Activated T-helper 1 cell treated with Interleukin-2 at 50 U/mL for 16 hours (primary cell): Measurements from ENCODE around the gene UNC5C.

Source experiments
- DNase-seq: peaks from one replicate; pipeline ENCODE4 v3.0.0-alpha.2; 2020; ENCODE audit warnings: low read depth

UNC5C gene

DNA sequence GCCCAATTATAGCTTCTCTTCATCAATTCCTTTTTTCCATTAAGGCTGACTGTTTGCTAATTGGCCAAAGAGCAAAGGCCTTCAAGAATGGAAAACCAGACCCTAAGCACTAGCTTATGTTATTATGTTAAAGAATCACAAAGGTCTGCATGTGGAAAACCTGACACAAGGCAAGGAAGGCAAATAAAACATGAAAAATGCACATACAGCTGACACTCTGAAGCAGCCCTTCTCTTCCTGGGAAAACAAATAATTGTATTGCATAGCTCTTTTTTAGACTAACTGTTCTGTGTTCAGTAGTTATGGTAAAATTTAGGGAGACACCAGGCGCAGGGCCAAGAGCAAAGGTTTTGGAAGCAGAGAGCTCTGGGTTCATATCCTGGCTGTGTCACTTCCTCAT is 223.1 kb downstream of the UNC5C start:
- DNase-seq, result no peak

DNA sequence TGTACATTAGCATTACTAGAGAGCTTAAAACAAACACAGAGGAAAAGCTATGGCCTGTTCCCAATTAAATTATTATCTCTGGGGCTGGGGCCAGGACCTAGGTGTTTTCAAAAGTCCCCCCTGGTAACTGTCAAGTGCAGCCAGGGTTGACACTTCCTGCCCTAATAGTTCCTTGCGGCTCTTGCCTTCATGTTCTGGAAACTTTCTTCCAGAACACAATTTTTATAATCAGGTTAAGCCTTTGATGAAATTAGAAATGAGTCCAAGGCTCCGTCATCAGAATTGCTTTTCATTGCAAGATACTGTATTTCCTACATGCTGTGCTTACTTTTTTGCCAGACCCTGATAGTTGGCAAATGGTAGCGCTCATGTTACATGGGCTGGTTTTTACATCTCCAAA is 229.6 kb downstream of the UNC5C start:
- no peak for DNase-seq

DNA sequence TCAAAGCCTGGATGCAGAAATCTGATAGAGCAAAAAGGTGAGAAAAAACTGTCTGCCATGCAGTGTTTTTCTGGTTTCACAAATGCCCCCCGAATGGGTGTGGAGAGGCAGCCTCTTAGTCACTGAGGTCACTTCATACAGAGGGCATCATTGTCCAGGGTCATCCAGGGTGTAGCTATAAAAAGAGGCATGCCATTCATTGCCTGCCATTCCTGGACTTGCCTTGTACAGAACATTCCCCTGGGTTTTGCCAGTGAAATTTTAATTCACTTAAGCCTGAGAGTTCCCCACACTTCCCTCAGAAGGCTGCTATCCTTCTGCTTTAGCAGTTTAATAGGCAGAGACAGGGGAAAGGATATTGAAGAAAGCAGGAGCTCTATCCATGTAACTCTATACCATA is 230.3 kb downstream of the UNC5C start:
- no peak for DNase-seq

DNA sequence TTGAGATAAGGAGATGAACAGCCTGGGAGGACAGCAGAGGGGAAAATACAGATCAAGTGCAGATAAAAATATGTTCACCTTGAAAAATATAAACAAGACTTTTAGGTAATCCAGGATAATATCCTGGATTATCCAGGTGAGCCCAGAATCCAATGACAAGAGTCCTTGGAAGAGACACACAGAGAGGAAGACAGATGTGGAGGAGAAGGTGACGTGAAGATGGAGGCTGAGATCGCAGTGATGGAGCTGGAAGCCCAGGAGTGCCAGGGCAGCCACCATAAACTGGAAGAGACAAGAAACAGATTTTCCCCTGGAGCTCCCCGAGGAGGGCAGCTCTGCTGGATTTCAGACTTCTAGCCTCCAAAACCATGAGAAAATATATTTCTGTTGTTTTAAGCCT is 230.7 kb downstream of the UNC5C start:
- no peak for DNase-seq

DNA sequence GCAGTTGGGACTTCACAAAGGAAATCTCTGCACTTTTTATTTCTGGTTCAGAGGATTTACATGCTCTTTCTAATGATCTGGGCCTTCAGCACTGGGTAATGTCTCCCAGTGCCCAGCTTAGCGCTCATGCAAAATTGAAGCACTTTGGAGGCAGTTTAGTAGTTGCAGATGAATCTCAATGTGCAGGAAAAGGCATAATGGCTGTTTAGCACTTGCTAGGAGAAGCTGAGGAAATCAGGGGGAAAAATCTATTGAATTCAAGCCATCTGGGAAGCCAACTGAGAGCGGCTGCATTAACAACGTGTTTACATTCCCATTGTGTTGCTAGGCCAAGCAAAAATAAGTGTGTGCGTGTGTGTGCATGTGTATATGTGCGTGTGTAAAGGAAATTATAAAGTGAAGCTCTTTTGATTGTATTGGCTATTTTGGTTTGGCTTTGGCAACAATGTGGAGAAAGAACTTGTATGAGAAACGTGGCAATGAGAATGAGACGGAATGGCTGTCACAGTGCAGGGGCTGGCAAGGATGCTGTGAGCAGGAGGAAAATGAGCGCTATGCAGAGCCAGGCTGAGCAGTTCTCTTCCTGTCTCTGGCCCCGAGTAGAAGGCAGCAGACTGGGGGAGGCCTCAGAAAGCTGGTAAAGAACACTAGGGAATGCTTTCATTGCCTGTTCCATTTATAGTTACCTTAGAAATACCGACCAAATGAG is 231.5 kb downstream of the UNC5C start:
- DNase-seq, result no peak

DNA sequence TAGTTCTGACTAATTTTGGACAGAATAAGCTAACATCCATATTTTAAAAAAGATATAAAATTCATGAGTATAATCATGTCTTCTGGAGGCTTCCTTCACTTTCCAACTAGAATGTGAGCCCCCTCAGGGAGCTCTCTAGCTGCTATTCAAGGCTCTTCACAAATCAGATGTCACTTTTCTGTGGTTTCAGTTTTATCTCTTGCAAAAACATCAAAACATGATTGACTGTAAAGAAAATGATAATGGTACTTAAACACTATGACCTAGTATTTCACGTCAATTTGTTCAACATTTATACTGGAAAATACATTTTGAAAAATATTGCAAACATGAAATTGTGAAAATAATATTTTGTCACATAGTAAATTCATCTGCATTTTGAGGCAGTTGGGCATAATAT is 234.2 kb downstream of the UNC5C start:
- no peak for DNase-seq

DNA sequence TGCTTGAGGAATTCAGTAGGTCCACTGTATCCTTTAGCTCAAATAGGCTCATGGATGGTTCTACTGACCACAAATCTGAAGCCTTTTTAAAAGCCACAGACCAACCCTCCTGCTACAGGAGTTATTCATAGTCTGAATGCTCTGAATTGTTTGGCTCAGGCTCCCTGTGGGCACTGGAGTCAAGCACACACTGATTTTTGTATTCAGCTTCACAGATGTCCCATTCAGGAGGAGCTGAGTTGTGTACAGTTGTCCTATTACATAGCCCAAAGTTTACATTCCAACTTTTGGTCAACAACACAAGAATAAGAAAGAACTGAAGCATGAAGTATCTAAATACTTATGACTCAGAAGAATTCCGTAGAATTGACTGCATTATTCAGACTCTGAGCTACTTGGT is 243.9 kb downstream of the UNC5C start:
- no peak for DNase-seq

DNA sequence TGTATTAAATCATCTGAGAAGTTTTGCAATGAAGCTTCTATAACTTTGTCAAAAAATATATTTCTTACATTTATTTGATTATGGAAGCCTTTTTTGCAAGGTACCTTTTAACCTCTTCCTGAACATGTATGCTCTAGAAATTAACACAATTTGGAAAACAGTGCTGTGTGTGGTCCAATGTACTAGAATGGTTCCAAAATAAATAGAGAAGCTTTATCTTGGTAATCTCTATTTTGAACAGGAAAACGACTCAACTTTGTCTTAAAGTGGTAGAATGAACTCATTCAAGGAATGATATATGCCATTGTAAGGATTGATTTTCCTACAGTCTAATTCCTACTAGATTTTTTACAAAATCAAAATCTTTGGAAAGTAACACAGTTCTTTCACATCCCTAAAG is 248.5 kb downstream of the UNC5C start:
- no peak for DNase-seq

DNA sequence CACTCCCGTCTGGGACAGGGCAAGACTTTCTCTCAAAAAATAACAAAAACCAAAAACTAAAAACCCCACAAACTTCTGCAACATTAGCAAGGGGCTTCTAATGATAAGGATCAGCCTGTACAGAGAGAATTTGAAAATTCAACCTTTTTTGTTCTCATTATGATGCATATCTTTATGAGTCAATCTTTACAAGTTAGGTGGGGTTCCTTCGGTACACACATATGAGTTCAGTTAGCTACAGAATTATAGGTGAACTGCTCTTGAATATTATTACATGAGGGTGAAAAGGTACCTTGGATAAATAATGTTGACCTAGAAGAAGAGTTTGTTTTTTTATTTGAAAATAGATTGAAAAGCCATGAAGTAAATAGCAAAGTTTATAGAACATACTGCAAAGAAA is 252.7 kb downstream of the UNC5C start:
- DNase-seq, result no peak

DNA sequence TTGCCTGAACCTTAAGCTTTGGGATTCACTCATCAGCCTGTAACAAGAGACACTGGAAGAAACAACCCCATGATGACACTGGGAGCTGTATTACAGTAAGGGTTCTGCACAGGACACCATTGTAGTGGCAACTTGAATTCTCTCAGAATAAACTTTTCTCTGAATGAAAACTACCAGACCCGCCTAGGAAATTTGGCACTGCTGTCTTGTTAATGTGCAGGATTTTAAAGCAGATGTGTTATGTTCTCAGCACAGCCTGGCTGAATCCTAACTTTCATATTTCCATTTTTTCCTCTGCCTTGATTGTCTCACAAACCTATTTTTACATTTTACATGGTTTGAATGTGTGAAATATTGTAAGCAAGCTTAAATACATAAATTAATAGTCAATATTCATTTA is 253.6 kb downstream of the UNC5C start:
- no peak for DNase-seq

DNA sequence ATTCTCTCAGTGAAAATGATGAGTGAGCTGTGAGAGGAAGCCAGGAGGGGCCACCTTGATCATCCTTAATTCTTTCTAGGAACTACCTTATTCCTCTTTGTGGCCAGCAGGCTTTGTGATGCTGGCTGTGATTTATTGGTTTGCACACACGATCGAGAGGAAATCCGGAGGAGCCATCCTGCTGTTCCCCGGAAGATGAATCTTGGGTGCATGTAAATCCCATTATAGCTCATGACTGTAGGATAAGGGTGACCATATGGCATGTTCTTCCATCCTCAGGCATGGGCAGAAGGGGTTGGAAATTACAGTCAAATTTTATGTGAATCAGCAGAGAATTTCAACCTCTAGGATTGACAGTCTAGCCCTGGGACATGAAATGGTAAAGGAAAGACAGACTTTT is 254.5 kb downstream of the UNC5C start:
- DNase-seq, result no peak

DNA sequence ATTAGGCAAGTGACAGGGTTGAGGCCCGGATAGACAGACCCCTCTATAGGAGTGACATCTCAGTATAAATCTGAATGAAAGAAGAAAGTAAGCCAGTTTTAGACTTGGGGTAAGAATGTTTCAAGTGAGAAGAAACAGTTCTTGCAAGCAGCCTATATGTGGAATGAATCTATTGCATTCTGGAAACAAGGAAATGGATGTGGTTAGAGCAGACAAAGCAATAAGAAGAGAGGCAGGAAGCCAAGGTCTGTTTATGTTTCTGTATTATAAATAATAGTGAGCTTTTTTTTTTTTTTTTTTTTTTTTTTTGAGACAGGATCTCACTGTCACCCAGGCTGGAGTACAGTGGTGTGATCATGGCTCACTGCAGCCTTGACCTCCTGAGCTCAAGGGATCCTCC is 255.8 kb downstream of the UNC5C start:
- DNase-seq, result no peak

DNA sequence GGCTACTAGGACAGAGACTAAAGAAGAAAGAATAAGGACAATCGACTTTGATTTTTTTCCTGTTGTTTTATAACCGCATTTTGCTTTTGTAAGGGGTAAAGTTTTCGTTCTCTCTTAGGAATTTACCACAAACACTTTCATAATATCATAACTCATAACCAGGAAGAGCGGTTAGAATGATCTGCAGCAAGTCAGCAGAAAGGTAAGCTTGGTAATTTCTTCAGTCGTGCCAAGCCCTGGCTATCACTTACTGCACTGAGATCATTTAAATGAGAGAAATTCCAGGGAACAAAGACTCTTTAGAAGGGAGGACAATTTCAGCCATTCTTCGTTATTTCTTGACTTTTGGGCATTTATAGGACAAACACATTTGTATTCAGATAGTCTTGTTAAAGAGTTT is 258.1 kb downstream of the UNC5C start:
- DNase-seq, result no peak

DNA sequence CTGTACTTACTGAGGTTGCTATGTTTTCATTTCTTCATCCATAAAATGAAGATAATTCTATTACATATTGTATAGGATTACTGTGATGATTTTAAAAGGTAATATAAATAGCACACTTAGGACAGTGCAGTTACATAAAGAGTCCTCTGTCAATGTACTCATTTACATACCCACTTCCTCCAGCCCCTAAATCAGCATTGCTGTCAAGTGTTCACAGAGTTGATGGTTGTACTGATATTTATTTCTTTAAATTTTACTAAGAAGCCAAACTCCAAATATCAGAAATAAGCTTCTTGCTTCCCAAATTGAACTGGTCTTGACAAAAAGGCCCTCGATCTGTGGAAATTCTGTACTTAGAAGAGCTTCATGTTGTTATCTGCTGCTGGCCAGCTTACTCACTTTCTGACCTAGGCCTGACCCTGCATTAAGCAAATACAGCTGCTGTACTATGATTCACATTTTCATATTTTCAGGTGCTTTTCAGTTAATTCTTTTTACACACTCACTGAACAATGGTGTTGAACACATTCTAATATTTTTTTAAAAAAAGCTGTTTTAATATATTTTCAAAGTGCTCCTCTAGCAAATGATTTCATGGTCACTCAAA is 259.6 kb downstream of the UNC5C start:
- DNase-seq, result no peak

DNA sequence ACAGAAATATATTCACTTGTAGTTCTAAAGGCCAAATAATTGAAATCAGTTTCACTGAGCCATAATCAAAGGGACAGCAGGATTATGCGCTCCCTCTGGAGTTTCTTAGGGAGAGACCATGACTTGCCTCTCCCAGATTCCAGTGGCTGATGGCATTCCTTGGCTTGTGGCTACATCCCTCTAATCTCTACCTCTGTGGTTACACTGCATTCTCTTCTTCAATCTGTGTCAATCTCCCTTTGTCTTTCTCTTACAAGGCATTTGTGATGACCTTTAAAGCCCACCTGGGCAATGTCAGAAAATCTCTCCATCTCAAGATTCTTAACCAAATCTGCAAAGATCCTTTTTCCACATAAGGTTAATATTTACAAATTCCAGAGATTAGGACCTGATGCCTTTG is 260.2 kb downstream of the UNC5C start:
- DNase-seq, result no peak

DNA sequence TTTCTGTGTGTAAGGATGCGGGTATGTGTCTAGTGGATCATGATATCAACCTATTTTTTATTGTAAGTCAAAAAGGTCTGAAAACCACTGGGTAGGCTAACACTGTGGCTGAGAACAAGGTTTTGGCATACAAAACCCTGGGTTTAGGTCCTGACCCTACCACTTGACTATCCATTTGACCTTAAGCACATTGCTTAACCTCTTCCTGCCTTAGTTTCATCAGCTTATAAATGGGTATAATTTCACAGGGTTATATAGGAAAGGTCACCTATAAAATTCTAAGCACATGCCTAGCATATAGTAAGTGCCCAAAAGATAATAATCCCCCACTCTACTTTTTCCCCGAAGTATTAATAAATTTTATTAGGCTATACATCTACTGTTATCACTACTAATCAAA is 263.0 kb downstream of the UNC5C start:
- DNase-seq, result no peak

DNA sequence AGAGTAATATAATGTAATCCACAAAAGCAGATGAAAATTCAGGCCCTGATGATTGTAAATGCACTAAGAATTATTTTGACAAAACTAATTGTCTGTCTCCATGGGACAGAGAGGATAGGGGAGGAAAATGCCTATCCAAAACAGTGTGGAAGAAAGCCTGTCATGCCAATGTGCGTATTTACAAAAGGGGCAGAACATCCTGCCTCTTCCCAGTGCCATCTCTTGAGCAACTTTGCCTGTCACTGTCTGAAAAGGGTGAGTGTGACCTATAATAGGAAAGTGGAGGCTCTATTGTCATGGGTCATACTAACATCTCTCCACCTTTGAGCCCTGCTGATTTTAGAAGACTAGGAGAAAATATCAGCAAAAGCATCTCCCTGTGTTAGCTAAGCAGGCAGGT is 264.1 kb downstream of the UNC5C start:
- DNase-seq, result no peak

DNA sequence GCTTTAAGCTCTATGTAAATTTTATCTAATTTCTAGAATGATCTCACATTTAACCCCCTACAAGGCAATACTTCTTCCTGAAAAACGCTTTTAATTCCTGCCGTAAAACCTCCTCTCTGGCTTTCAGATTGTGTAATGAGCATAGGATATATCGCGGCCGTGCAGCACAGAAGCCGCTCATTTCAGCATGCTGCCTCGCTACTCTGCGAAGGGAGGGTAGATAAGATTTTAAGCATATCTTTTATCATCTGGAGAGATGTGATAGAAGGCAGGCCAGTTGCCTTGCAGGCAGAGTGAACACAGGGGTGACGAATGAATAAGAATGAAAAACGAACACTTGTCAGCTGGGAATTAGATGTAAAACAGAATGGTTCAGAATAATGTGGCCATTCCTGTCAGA is 265.5 kb downstream of the UNC5C start:
- no peak for DNase-seq

DNA sequence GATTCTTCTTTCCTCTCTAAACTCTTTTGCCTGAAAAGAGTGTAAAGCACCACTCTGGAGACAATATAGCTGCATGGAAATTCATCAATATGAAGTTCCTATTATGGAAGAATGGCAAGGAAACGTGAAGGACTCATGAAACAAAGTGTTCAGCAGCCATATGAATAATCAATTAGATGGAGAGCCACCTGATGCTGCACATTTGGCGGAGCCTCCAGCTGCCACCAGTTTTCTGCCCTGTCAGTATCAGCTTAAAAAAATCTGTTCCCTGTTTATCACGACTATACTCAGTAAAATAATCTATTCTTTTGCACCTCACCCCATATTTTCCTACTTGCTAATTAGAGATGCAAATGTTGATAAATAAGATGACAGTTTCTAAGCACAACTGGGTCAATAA is 276.0 kb downstream of the UNC5C start:
- no peak for DNase-seq

DNA sequence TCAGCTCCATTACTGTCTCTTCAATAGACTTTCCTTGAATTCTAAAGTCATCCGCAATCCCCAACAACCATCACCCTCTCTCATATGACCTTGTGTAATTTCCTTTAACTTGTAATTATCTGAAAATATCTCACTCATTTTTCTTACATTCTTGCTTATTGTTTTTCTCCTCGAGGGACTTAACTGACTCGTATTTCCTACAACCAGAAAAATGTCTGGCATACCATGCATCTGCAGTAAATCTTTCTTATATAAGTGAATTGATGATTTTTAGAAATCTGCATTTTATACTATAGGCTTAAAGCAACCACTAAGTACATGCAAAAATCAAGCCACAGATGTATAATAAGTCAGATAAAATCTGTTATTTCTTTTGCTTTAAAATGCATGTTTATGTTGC is 276.7 kb downstream of the UNC5C start:
- DNase-seq, result no peak

DNA sequence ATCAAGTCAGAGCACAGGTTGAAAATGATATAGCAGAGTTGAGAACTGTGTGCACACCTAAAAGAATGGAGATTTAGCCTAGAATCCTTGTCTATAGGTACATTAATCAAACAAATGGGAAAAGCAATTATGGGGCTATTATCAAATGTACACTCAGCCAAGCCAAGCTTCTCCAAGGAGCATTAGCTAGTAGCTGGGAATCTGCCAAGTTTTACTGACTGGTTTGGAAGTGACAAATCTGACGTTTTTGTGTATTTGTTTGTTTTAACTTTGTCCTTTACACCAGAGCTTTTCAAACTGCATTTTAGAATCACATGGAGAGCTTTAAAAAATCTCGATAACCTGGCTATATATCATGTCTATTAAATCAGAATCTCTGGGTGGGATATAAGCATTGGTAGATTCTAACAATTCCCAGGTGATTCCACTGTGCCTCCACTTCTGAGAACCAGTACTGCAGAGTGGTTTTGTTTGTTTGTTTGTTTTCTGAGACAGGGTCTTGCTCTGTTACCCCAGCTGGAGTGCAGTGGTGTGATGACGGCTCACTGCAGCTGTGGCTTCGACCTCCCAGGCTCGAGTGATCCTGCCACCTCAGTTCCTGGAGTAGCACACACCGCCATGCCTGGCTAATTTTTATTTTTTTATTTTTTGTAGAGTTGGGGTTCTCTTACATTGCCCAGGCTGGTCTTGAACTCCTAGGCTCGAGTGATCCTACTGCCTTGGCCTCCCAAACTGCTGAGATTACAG is 279.8 kb downstream of the UNC5C start:
- DNase-seq, result no peak

DNA sequence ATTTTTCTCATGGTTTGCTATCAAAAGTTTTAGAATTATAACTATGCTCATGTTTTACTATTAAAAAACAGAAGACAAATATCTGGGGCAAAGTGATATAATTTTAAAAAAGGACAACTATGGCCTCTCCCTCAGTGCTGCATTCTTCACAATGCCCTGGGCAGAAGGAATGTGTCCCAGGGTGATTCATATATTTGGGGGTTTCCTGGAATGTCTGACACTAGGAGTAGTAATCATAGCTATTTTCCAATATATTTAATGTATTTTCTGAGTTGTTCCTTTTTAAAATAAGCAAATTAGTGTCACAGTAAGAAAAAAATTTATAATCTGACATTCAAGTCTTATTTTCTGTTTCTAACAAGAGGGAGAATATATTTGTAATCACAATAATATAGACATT is 281.7 kb downstream of the UNC5C start:
- no peak for DNase-seq
